ENCODE data around the gene PDZRN4.

DNA sequence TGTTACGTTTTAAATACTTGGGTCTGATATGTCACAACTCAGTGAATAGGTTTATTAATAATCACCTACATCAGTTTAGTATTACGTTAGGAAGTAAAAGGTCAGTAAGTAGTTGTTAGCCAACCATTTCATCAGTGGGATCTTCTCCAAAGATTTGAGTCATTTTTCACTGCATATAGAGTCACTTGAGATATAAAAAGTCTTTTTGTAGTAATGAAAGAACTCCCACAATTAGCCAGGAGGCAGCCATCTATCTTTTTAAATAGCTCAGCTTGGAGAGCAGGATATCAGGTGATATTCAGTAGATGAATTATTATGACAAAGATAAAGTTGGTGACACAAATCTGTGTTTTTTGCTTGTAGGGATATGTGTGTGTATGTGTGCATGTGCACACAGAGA is 309.3 kb downstream of the PDZRN4 start:
- no peak for TF ChIP-seq EP300 (IDR thresholded peaks at IDR 0.05; ENCODE audit: borderline replicate concordance)
- no peak for TF ChIP-seq NFIC (IDR thresholded peaks at IDR 0.05)
- no peak for TF ChIP-seq TAF1 (IDR thresholded peaks at IDR 0.05; ENCODE audit: low read depth)
